Ovary (tissue), 9 donors: ENCODE results near the gene SLC25A1. TPM values are rescaled to one million over a fixed set of nuclear protein-coding genes. Genes with fewer than 3 reads are reported as not detected.

Source experiments
- DNase-seq, 5 donors: peaks; one replicate each; pipeline ENCODE4 v3.0.0-alpha.2; 2019 to 2020
- H3K27ac ChIP-seq, 2 donors: fragments of 200-600 bp; one replicate each; pipeline versions ENCODE4 v1.5.1 to v1.8.0; 2019 to 2022
- H3K27me3 ChIP-seq: fragments of 200-600 bp; one replicate; pipeline ENCODE4 v1.8.0; 2022
- H3K36me3 ChIP-seq: fragments of 200-600 bp; sonication (generic); one replicate; pipeline ENCODE4 v1.5.1; 2019
- H3K4me1 ChIP-seq: one replicate; pipeline ENCODE4 v1.8.1; 2013; ENCODE audit warnings: mild to moderate bottlenecking, moderate library complexity; ENCODE audit not compliant: insufficient read depth
- H3K4me3 ChIP-seq: fragments of 200-600 bp; sonication (generic); one replicate; pipeline ENCODE4 v1.5.1; 2017
- H3K9me3 ChIP-seq, 2 donors: fragments of 200-600 bp in 1 of 2; sonication (generic) in 1 of 2; one replicate each; pipeline versions ENCODE4 v1.5.1 to v1.8.1; 2013 to 2019; ENCODE audit warnings: mild to moderate bottlenecking in 1 of 2, moderate library complexity in 1 of 2
- EP300 ChIP-seq: sonication (generic); formaldehyde crosslinking; IDR thresholded peaks from one replicate; pipeline ENCODE4 v1.6.1; 2017; ENCODE audit warnings: antibody characterized with exemption
- POLR2A ChIP-seq: fragments of 450-650 bp; IDR thresholded peaks from one replicate; pipeline ENCODE4 v1.6.1; 2017; ENCODE audit warnings: antibody characterized with exemption, mild to moderate bottlenecking, moderate library complexity
- WGBS, 3 donors: extraction: QIAGEN DNeasy Blood & Tissue Kit in 1 of 3; methylation state at CpG; one replicate each; pipeline versions ENCODE4 v1.1.5 to v1.1.7; 2013 to 2017; 5-methylcytosine and 5-hydroxymethylcytosine counted together
- intact Hi-C, 4 donors: fragments of 100-400 bp; cut with DNase I; formaldehyde crosslinking; loops; one replicate each; pipeline versions ENCODE4 v1.11.0 to v1.15.1; 2022 to 2023
- polyA plus RNA-seq, 2 donors: library from polyadenylated mRNA; stranded (reverse); fragments of 200-250 nt in 1 of 2; fragments of 350-450 nt in 1 of 2; fragmentation: Illumina TruSeq in 1 of 2; extraction: RNeasy Lipid Tissue Mini Kit (QIAGEN cat#74804) in 1 of 2; gene quantifications; one replicate each; pipeline ENCODE4 v1.2.3, GENCODE V29; 2013 to 2014
- total RNA-seq, 7 donors: library from RNA; depleted of rRNA in 2 of 7; stranded (reverse); fragments of >200 nt in 2 of 7; fragmentation: NEBNext Ultra II Directional in 3 of 7; extraction: Animal tissue kit (Norgen Biotek cat#: 25700) in 3 of 7; gene quantifications; one replicate each; pipeline versions ENCODE4 v1.1.0 to v1.2.4, GENCODE V29; 2016 to 2023
- TF ChIP-seq, protein P1 (sequence below), 3 donors: fragments of 450-650 bp in 2 of 3; fragments of 200-600 bp in 1 of 3; IDR thresholded peaks; one replicate each; pipeline versions ENCODE4 v1.5.1 to v1.8.0; 2016 to 2022; ENCODE audit warnings: antibody characterized with exemption in 3 of 3, mild to moderate bottlenecking in 1 of 3
- donor health status: DM: no; HTN: no; CAD: no; lungs with moderate emphysema.
- donor health status: DM: no; HTN: no; CAD: no.
- donor health status: Bipolar disorder and iron deficiency.
- donor health status: DM: yes; HTN: yes; CAD: no.
- donor health status: DM: no; HTN: no; CAD: no.
- donor health status: DM: yes; HTN: yes; CAD: no.

Gene SLC25A1
- total and polyA plus RNA-seq, 9 donors = 15.8 to 90.7 (median 63.9) TPM

DNA sequence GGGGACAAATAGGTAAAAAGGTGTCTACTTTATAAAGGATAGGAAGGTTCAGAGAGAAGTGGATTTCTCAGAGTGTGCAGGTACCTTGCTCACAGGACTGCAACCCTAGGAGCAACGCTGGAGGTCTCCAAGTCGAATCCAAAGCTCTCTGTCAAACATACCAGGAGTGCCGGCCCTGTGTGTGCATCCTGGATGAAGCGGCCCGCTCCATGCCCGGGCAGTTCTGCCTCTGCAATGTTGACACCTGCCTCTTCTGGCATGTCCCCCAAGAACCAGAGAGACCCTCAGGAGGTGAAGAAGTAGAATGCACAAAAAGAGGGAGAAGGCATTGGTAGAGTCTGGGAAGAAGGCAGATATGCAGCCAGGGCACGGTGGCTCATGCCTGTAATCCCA is 50.5 kb downstream of the SLC25A1 start:
- Histone ChIP-seq H3K4me3 (no peak overlapping the region), H3K4me1 (peaks cover 2% of the 10 kb centered on the region), H3K27ac (no peak overlapping the region), H3K36me3 (no peaks in the 10 kb centered on the region), H3K9me3 (no peaks in the 10 kb centered on the region), H3K27me3 (no peaks in the 10 kb centered on the region)
- DNase-seq = no peak
- WGBS, 3 donors = 80 to 87% (median 82%) methylated on average over 7 of the region's 7 CpGs
- no peak for TF ChIP-seq POLR2A
- TF ChIP-seq, protein P1, sequence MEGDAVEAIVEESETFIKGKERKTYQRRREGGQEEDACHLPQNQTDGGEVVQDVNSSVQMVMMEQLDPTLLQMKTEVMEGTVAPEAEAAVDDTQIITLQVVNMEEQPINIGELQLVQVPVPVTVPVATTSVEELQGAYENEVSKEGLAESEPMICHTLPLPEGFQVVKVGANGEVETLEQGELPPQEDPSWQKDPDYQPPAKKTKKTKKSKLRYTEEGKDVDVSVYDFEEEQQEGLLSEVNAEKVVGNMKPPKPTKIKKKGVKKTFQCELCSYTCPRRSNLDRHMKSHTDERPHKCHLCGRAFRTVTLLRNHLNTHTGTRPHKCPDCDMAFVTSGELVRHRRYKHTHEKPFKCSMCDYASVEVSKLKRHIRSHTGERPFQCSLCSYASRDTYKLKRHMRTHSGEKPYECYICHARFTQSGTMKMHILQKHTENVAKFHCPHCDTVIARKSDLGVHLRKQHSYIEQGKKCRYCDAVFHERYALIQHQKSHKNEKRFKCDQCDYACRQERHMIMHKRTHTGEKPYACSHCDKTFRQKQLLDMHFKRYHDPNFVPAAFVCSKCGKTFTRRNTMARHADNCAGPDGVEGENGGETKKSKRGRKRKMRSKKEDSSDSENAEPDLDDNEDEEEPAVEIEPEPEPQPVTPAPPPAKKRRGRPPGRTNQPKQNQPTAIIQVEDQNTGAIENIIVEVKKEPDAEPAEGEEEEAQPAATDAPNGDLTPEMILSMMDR (IDR thresholded peaks at IDR 0.05) = no peak
- TF ChIP-seq EP300 = no peak
- intact Hi-C loops = no loop called here

DNA sequence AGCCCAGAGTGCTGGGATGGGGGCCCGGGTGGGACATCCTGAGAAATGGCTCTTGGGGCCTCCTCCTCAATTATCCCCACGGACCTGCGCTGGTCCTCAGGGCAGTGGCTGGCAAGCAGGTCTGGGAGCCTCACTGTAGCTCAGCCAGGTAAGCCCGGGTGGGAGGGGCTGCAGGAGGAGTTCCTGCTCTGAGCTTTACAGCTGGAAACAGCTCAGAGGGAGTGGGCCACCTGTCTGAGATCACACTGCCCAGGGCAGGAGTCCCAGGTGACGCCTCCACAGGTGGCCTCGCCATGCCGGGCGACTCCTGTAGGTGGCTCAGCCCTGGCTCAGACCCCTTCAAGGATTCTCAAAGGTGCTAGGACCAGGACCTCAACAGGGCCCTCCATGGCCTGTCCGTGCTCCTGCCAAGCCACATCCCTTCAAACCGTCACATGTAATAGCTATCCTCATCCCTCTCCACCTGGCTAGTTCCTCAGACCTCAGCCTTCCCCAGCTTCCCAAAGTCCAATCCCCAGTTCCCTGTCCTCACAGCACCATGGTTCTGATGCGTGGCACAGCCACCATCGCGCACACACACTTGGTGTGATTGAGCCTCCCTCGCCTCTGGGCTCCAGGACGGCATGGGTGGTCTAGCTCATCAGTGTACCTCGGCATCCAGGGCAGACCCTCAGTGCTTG is 51.1 kb downstream of the SLC25A1 start:
- no peak for DNase-seq

DNA sequence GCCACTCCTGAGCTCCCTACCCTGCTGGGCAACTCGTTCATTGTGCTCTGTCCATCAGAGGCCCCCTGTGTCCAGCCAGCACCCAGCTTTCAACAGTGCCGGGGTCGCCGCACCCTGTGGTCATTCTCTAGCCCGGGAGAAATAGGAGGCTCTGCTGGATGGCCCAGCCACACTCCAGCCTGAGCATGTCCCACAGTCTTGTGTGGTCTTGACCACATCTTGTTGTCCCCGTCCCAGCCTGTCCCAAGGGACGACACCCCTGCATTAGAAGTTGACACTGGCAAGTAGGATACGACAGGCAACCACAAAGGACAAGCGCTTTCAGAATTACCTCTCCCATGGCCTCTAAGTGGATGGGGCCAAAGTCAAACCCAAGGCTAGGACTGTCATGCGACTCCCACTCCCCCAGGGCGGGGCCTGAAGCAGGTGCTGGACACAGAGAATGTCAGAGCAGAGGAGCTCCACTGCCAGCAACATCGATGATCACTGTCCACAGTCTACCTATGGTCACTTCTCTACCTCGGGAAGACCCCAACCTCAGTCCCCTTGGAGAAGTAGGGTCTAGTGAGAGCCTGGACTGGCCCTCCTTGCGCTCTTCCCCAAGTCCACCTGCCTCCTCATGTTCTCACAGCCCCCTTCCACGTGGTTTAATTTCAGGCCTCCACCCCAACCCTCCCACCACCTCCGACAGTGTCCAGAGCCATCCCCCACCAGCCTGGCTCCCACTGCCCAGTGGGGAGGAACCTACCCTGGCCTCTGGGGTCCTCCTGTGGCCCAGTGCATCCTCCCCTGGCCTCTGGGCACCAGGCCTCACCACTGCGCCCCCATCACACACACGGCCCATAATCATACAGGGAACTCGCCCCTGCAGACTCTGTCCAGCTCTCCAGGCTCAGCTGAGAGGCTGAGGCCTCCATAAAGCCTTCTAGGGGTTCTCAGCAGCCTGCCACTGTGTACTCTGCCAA is 51.9 kb downstream of the SLC25A1 start:
- intact Hi-C loops = no loop called here
- no peak for DNase-seq

More for the DNA sequence above, 51.1 kb downstream of the SLC25A1 start:
- Histone ChIP-seq H3K27me3 (no peaks in the 10 kb centered on the region), H3K27ac (no peak overlapping the region), H3K36me3 (no peaks in the 10 kb centered on the region), H3K4me1 (peaks cover 4% of the 10 kb centered on the region), H3K4me3 (no peak overlapping the region), H3K9me3 (no peaks in the 10 kb centered on the region)
- 88 to 92% (median 90%) methylated on average over 16 of the region's 16 CpGs for whole genome bisulfite sequencing, 3 donors
- intact Hi-C loops = no loop called here
- TF ChIP-seq EP300 (no peak), POLR2A (no peak)
- TF ChIP-seq, protein P1 (IDR thresholded peaks at IDR 0.05) = no peak

More for the DNA sequence above, 51.9 kb downstream of the SLC25A1 start:
- 83 to 86% (median 85%) methylated on average over 19 of the region's 19 CpGs for WGBS, 3 donors
- Histone ChIP-seq H3K4me3 (no peak overlapping the region), H3K4me1 (peaks cover 4% of the 10 kb centered on the region), H3K27ac (no peak overlapping the region), H3K9me3 (no peaks in the 10 kb centered on the region), H3K27me3 (no peaks in the 10 kb centered on the region), H3K36me3 (no peaks in the 10 kb centered on the region)
- no peak for TF ChIP-seq EP300
- TF ChIP-seq POLR2A = no peak
- TF ChIP-seq, protein P1 (IDR thresholded peaks at IDR 0.05) = no peak

Other genes with a start within 250 kb of the SLC25A1 start
- 1 to 10 TPM in 3 of 7 donors, under 1 TPM in 3, not detected in 1; 0.33 to 3.8 (median 0.97) TPM for gene PRODH, start 242.4 kb downstream of the SLC25A1 start, total RNA-seq
- gene PRODH, start 242.4 kb downstream of the SLC25A1 start, polyA plus RNA-seq = under 1 TPM; 0.27 to 0.69 TPM
- 10 to 100 TPM; 31.7 to 71.9 (median 60.2) TPM for gene DGCR2, start 56.3 kb downstream of the SLC25A1 start, total RNA-seq
- gene DGCR2, start 56.3 kb downstream of the SLC25A1 start, polyA plus RNA-seq = 10 to 100 TPM; 23.9 to 51.2 TPM
- gene TSSK2, start 47.4 kb downstream of the SLC25A1 start, total RNA-seq = not detected
- under 1 TPM in 1 of 2 donors, not detected in 1; 0.05 TPM for gene TSSK2, start 47.4 kb downstream of the SLC25A1 start, polyA plus RNA-seq
- 10 to 100 TPM; 12.8 to 20.2 (median 14.0) TPM for gene ESS2, start 34.1 kb downstream of the SLC25A1 start, total RNA-seq
- 10 to 100 TPM in 1 of 2 donors, 1 to 10 TPM in 1; 4.4 to 18.5 TPM for gene ESS2, start 34.1 kb downstream of the SLC25A1 start, polyA plus RNA-seq
- not detected for gene GSC2, start 28.4 kb downstream of the SLC25A1 start, total RNA-seq
- gene GSC2, start 28.4 kb downstream of the SLC25A1 start, polyA plus RNA-seq = not detected
- 1 to 10 TPM; 2.8 to 8.9 (median 5.2) TPM for gene CLTCL1, start 113.0 kb upstream of the SLC25A1 start, total RNA-seq
- 10 to 100 TPM in 1 of 2 donors, 1 to 10 TPM in 1; 3.9 to 10.7 TPM for gene CLTCL1, start 113.0 kb upstream of the SLC25A1 start, polyA plus RNA-seq